Neural cell (in vitro differentiated cells): Measurements from ENCODE around the gene PDE6A. TPM values are rescaled to one million over a fixed set of nuclear protein-coding genes. Genes with fewer than 3 reads are reported as not detected.

Experiments used
- H2AFZ ChIP-seq: fragments of 200-600, 300-800 bp; sonication (generic), shearing (Covaris generic); 2 replicates; pipeline ENCODE4 v1.6.0; 2014; ENCODE audit warnings: low read depth, mild to moderate bottlenecking, antibody characterized with exemption, low read length, moderate library complexity
- H3F3A ChIP-seq: fragments of 200-600 bp; shearing (Covaris generic); 2 replicates; pipeline ENCODE4 v1.6.1; 2016; ENCODE audit warnings: mild to moderate bottlenecking, moderate library complexity, mixed read lengths, antibody characterized with exemption, low read length; ENCODE audit not compliant: insufficient read depth, poor library complexity, severe bottlenecking
- H3K27ac ChIP-seq: fragments of 200-600, 300-800 bp; sonication (generic), shearing (Covaris generic); 2 replicates; pipeline ENCODE4 v1.5.1; 2014; ENCODE audit warnings: mild to moderate bottlenecking, low read length, moderate library complexity
- H3K27me3 ChIP-seq: fragments of 300-800, 200-600 bp; sonication (generic), shearing (Covaris generic); 2 replicates; pipeline ENCODE4 v1.6.0; 2014; ENCODE audit warnings: mild to moderate bottlenecking, low read depth, low read length, moderate library complexity; ENCODE audit not compliant: insufficient read depth
- H3K36me3 ChIP-seq: fragments of 300-800, 200-600 bp; sonication (generic), shearing (Covaris generic); 2 replicates; pipeline ENCODE4 v1.5.1; 2014; ENCODE audit warnings: mild to moderate bottlenecking, antibody characterized with exemption, low read length, moderate library complexity; ENCODE audit not compliant: insufficient read depth
- H3K4me2 ChIP-seq: fragments of 300-800, 200-600 bp; sonication (generic), shearing (Covaris generic); 2 replicates; pipeline ENCODE4 v1.6.0; 2014; ENCODE audit warnings: mild to moderate bottlenecking, low read length
- H3K4me3 ChIP-seq: fragments of 300-800, 200-600 bp; sonication (generic), shearing (Covaris generic); 2 replicates; pipeline ENCODE4 v1.5.1; 2014; ENCODE audit warnings: mild to moderate bottlenecking, low read length, moderate library complexity
- H3K79me2 ChIP-seq: fragments of 200-600 bp; shearing (Covaris generic); replicated peaks from 2 replicates; pipeline ENCODE4 v1.6.0; 2014; ENCODE audit warnings: mild to moderate bottlenecking, low read length, moderate library complexity; ENCODE audit not compliant: insufficient read depth
- H3K9ac ChIP-seq: fragments of 300-800, 200-600 bp; sonication (generic), shearing (Covaris generic); 2 replicates; pipeline ENCODE4 v1.6.1; 2016; ENCODE audit warnings: mild to moderate bottlenecking, low read length, mixed read lengths
- H3K9me2 ChIP-seq: fragments of 200-600 bp; shearing (Covaris generic); 2 replicates; pipeline ENCODE4 v1.6.1; 2016; ENCODE audit warnings: mild to moderate bottlenecking, low read length, mixed read lengths; ENCODE audit not compliant: insufficient read depth
- H3K9me3 ChIP-seq: fragments of 200-600, 300-800 bp; sonication (generic), shearing (Covaris generic); 2 replicates; pipeline ENCODE4 v1.6.1; 2016; ENCODE audit warnings: mild to moderate bottlenecking, mixed run types, low read length, moderate library complexity, mixed read lengths
- H4K20me1 ChIP-seq: fragments of 200-600 bp; shearing (Covaris generic); 2 replicates; pipeline ENCODE4 v1.6.1; 2016; ENCODE audit warnings: mild to moderate bottlenecking, mixed run types; ENCODE audit not compliant: insufficient read depth
- CTCF ChIP-seq: fragments of 450-650 bp; IDR thresholded peaks from 2 replicates; pipeline ENCODE4 v1.5.1; 2014; ENCODE audit warnings: antibody characterized with exemption, mild to moderate bottlenecking, moderate library complexity; ENCODE audit not compliant: poor library complexity, severe bottlenecking
- EP300 ChIP-seq: fragments of 450-650 bp; conservative IDR thresholded peaks from 2 replicates; pipeline ENCODE4 v1.6.1; 2014; ENCODE audit warnings: antibody characterized with exemption, mild to moderate bottlenecking, moderate library complexity; ENCODE audit not compliant: poor library complexity, severe bottlenecking
- EZH2 ChIP-seq: fragments of 200-600, 300-800 bp; shearing (Covaris generic), sonication (generic); IDR thresholded peaks from 2 replicates; pipeline ENCODE4 v1.6.1; 2014; ENCODE audit warnings: antibody characterized with exemption, low read length, borderline replicate concordance, mild to moderate bottlenecking; ENCODE audit not compliant: insufficient read depth, poor library complexity, severe bottlenecking
- MXI1 ChIP-seq: fragments of 450-650 bp; conservative IDR thresholded peaks from 2 replicates; pipeline ENCODE4 v1.6.1; 2014; ENCODE audit warnings: antibody characterized with exemption, mild to moderate bottlenecking; ENCODE audit not compliant: poor library complexity, severe bottlenecking
- POLR2AphosphoS5 ChIP-seq: IDR thresholded peaks from 2 replicates; pipeline ENCODE4 v1.6.1; 2012
- RAD21 ChIP-seq: fragments of 450-650 bp; conservative IDR thresholded peaks from 2 replicates; pipeline ENCODE4 v1.6.1; 2014; ENCODE audit warnings: antibody characterized with exemption, mild to moderate bottlenecking, moderate library complexity
- REST ChIP-seq: IDR thresholded peaks from 2 replicates; pipeline ENCODE4 v1.6.1; 2012; ENCODE audit warnings: borderline replicate concordance
- SMC3 ChIP-seq: fragments of 450-650 bp; conservative IDR thresholded peaks from 2 replicates; pipeline ENCODE4 v1.6.1; 2014; ENCODE audit warnings: antibody characterized with exemption, mild to moderate bottlenecking, moderate library complexity; ENCODE audit not compliant: poor library complexity
- TAF1 ChIP-seq: IDR thresholded peaks from 2 replicates; pipeline ENCODE4 v1.6.1; 2012; ENCODE audit warnings: low read depth
- polyA plus RNA-seq: library from polyadenylated mRNA; depleted of rRNA; stranded (reverse); fragments of >200 nt; gene quantifications from 2 replicates; pipeline ENCODE4 v1.2.3, GENCODE V29; 2014

Gene PDE6A
- polyA plus RNA-seq, 1 donor from 2014 or later: not detected

- Histone ChIP-seq H3K36me3 (no peaks in the 10 kb centered on the region), H2AFZ (no peak overlapping the region), H3K9me3 (no peaks in the 10 kb centered on the region), H3K9me2 (no peaks in the 10 kb centered on the region), H3K4me3 (no peak overlapping the region), H4K20me1 (no peaks in the 10 kb centered on the region), H3F3A (peaks cover 6% of the 10 kb centered on the region), H3K27ac (no peak overlapping the region), H3K9ac (no peak overlapping the region), H3K27me3 (no peaks in the 10 kb centered on the region), H3K4me2 (no peak overlapping the region), H3K79me2 (no peaks in the 10 kb centered on the region)
- no peak for TF ChIP-seq EZH2
- TF ChIP-seq SMC3: no peak
- TF ChIP-seq REST: no peak
- no peak for TF ChIP-seq MXI1
- no peak for TF ChIP-seq POLR2AphosphoS5
- TF ChIP-seq EP300: no peak
- no peak for TF ChIP-seq RAD21
- no peak for TF ChIP-seq CTCF
- no peak for TF ChIP-seq TAF1
Observed at GRCh38 chr5:149956685-149957084, 12.1 kb upstream of the PDE6A start.

- Histone ChIP-seq H3K27me3 (no peaks in the 10 kb centered on the region), H3K9me2 (no peaks in the 10 kb centered on the region), H4K20me1 (no peaks in the 10 kb centered on the region), H3K9me3 (no peaks in the 10 kb centered on the region), H2AFZ (no peak overlapping the region), H3K36me3 (no peaks in the 10 kb centered on the region), H3K27ac (no peak overlapping the region), H3F3A (peaks cover 3% of the 10 kb centered on the region), H3K9ac (no peak overlapping the region), H3K79me2 (no peaks in the 10 kb centered on the region), H3K4me2 (no peak overlapping the region), H3K4me3 (no peak overlapping the region)
- TF ChIP-seq REST: no peak
- TF ChIP-seq CTCF: no peak
- TF ChIP-seq SMC3: no peak
- TF ChIP-seq POLR2AphosphoS5: no peak
- TF ChIP-seq RAD21: no peak
- no peak for TF ChIP-seq EP300
- no peak for TF ChIP-seq EZH2
- no peak for TF ChIP-seq MXI1
- no peak for TF ChIP-seq TAF1
Observed at GRCh38 chr5:149954798-149955197, 10.2 kb upstream of the PDE6A start.
